NB4 (cell line): ENCODE data around the gene DENND1A.

Source experiments
- DNase-seq: peaks from one replicate; pipeline ENCODE4 v3.0.0; 2010; ENCODE audit warnings: low read depth
- H3K4me3 ChIP-seq: one replicate; pipeline ENCODE4 v1.5.1; 2011; ENCODE audit warnings: mild to moderate bottlenecking, low read depth, low read length, moderate library complexity
- CTCF ChIP-seq: IDR thresholded peaks from one replicate; pipeline ENCODE4 v1.5.1; 2012; ENCODE audit warnings: low read depth, low read length
- MAX ChIP-seq: IDR thresholded peaks from 2 replicates; pipeline ENCODE4 v1.6.1; 2011; ENCODE audit warnings: low read depth, low read length
- MYC ChIP-seq: IDR thresholded peaks from 2 replicates; pipeline ENCODE4 v1.6.1; 2011; ENCODE audit warnings: low read depth, low read length
- POLR2A ChIP-seq: IDR thresholded peaks from 2 replicates; pipeline ENCODE4 v1.6.1; 2011; ENCODE audit warnings: mild to moderate bottlenecking; ENCODE audit not compliant: insufficient read length; ENCODE audit errors: extremely low read depth

Gene DENND1A

GRCh38 chr9:123778232-123778902 is 151.6 kb downstream of the DENND1A start:
- TF ChIP-seq MAX (no peak), POLR2A (no peak), MYC (no peak), CTCF (no peak)
- DNase-seq: no peak
- H3K4me3 ChIP-seq: no peak overlapping the region

GRCh38 chr9:123776708-123777537 is 153.0 kb downstream of the DENND1A start:
- H3K4me3 ChIP-seq: no peak overlapping the region
- no peak for DNase-seq
- TF ChIP-seq CTCF (no peak), MAX (no peak), POLR2A (no peak), MYC (no peak)

- TF ChIP-seq CTCF (no peak), MAX (no peak), MYC (no peak)
- no peak overlapping the region for H3K4me3 ChIP-seq
- no peak for DNase-seq
Observed at GRCh38 chr9:123775289-123776284, 154.3 kb downstream of the DENND1A start.

GRCh38 chr9:123773783-123774182 is 156.1 kb downstream of the DENND1A start:
- TF ChIP-seq POLR2A (no peak), MAX (no peak), MYC (no peak), CTCF (no peak)
- no peak for DNase-seq
- no peak overlapping the region for H3K4me3 ChIP-seq

- peak; percentile 17 for DNase-seq
- H3K4me3 ChIP-seq: no peak overlapping the region
- TF ChIP-seq CTCF (no peak), MAX (no peak), POLR2A (no peak), MYC (no peak)
Observed at GRCh38 chr9:123772967-123773366, 157.0 kb downstream of the DENND1A start.
